Transverse colon (tissue), 4 donors: ENCODE results near the gene STK32B. TPM values are rescaled to one million over a fixed set of nuclear protein-coding genes. Genes with fewer than 3 reads are reported as not detected.
"Not testable (repeated sequence)": the region's sequence is repeated elsewhere in the genome, so short reads cannot be mapped to it uniquely, and the experiment has no call there.

Source experiments
- DNase-seq: peaks from one replicate; pipeline ENCODE4 v3.0.0-alpha.2; 2019
- H3K27ac ChIP-seq, 4 donors: fragments of 200-600 bp; sonication (generic); 2 replicates each; pipeline ENCODE4 v1.5.1; 2016 to 2018; ENCODE audit warnings: inconsistent platforms in 4 of 4
- H3K27me3 ChIP-seq: fragments of 200-600 bp; sonication (generic); 2 replicates; pipeline ENCODE4 v1.5.1; 2017; ENCODE audit warnings: inconsistent platforms
- H3K36me3 ChIP-seq, 4 donors: fragments of 200-600 bp; sonication (generic); 2 replicates each; pipeline ENCODE4 v1.5.1; 2017 to 2019; ENCODE audit warnings: inconsistent platforms in 4 of 4
- H3K4me1 ChIP-seq, 4 donors: fragments of 200-600 bp; sonication (generic); 2 replicates each; pipeline ENCODE4 v1.5.1; 2017 to 2020; ENCODE audit warnings: inconsistent platforms in 4 of 4
- H3K4me3 ChIP-seq, 4 donors: fragments of 200-600 bp; sonication (generic); 1 replicate in 1 of 4; 2 replicates in 3 of 4; pipeline versions ENCODE4 v1.5.1 to v1.6.1; 2017 to 2019; ENCODE audit warnings: inconsistent platforms in 4 of 4
- H3K9me3 ChIP-seq, 2 donors: fragments of 200-600 bp; sonication (generic); 2 replicates each; pipeline ENCODE4 v1.5.1; 2017 to 2019; ENCODE audit warnings: inconsistent platforms in 2 of 2
- EP300 ChIP-seq: sonication (generic); formaldehyde crosslinking; IDR thresholded peaks from one replicate; pipeline ENCODE4 v1.6.1; 2017; ENCODE audit warnings: antibody characterized with exemption, low read depth
- POLR2A ChIP-seq: fragments of 450-650 bp; IDR thresholded peaks from one replicate; pipeline ENCODE4 v1.6.1; 2016; ENCODE audit warnings: antibody characterized with exemption, mild to moderate bottlenecking, moderate library complexity
- POLR2AphosphoS5 ChIP-seq, 3 donors: sonication (generic); formaldehyde crosslinking; IDR thresholded peaks; one replicate each; pipeline ENCODE4 v1.6.1; 2016; ENCODE audit warnings: antibody characterized with exemption in 3 of 3
- WGBS, 2 donors: methylation state at CpG; one replicate each; pipeline ENCODE4 v1.1.5; 2018; ENCODE audit warnings: low coverage in 1 of 2; 5-methylcytosine and 5-hydroxymethylcytosine counted together
- in situ Hi-C, 4 donors: fragments of 200-750 bp; cut with MboI; loops; one replicate each; pipeline versions ENCODE4 v1.15.0 to v1.15.1; 2017; ENCODE audit warnings: low sequenced_read_pairs in 3 of 4, low pct_ligation_motif_present in 1 of 4, low pct_unique_long_range_greater_than_20kb in 1 of 4
- intact Hi-C: fragments of 100-400 bp; cut with DNase I; formaldehyde crosslinking; loops from one replicate; pipeline ENCODE4 v1.15.1; 2023; ENCODE audit warnings: low total_unique reads
- total RNA-seq, 4 donors: library from RNA; depleted of rRNA; stranded (reverse); fragments of >200 nt; gene quantifications; one replicate each; pipeline ENCODE4 v1.1.0, GENCODE V29; 2016
- TF ChIP-seq, protein P1 (sequence below), 5 experiments: fragments of 200-600 bp in 3 of 5; fragments of 450-650 bp in 2 of 5; sonication (generic) in 3 of 5; IDR thresholded peaks; 1 replicate in 2 of 5; 2 replicates in 3 of 5; pipeline ENCODE4 v1.5.1; 2016 to 2017; ENCODE audit warnings: antibody characterized with exemption in 5 of 5, inconsistent platforms in 3 of 5, mild to moderate bottlenecking in 2 of 5, moderate library complexity in 1 of 5

Gene STK32B
- 1 to 10 TPM in 1 of 4 donors, under 1 TPM in 3; 0.37 to 1.1 (median 0.64) TPM for total RNA-seq

- DNase-seq = peak; percentile 28
- peak within 1 kb of the TSS; percentile 29 to 53 (median 46) for H3K4me3 ChIP-seq
- WGBS, 2 donors = 13% methylated on average over 83 of the region's 103 CpGs; no CpG with 5 or more reads in 1 of the 2 donors
- H3K27ac ChIP-seq = peak within 1 kb of the TSS in 2 of 4 donors; percentile 1 to 11
- TF ChIP-seq POLR2AphosphoS5 (IDR thresholded peaks at IDR 0.05) (no peak), POLR2A (no peak), EP300 (no peak)
- TF ChIP-seq, protein P1, sequence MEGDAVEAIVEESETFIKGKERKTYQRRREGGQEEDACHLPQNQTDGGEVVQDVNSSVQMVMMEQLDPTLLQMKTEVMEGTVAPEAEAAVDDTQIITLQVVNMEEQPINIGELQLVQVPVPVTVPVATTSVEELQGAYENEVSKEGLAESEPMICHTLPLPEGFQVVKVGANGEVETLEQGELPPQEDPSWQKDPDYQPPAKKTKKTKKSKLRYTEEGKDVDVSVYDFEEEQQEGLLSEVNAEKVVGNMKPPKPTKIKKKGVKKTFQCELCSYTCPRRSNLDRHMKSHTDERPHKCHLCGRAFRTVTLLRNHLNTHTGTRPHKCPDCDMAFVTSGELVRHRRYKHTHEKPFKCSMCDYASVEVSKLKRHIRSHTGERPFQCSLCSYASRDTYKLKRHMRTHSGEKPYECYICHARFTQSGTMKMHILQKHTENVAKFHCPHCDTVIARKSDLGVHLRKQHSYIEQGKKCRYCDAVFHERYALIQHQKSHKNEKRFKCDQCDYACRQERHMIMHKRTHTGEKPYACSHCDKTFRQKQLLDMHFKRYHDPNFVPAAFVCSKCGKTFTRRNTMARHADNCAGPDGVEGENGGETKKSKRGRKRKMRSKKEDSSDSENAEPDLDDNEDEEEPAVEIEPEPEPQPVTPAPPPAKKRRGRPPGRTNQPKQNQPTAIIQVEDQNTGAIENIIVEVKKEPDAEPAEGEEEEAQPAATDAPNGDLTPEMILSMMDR (IDR thresholded peaks at IDR 0.05) = no peak
- intact Hi-C loops (no loop called here), in situ Hi-C loops (no loop called here)
- H3K27me3 ChIP-seq = peaks cover 18% of the 10 kb centered on the region
- peaks cover 0 to 6% (median 5%) of the 10 kb centered on the region in 4 donors for H3K4me1 ChIP-seq
- H3K9me3 ChIP-seq = no peaks in the 10 kb centered on the region
- no peaks in the 10 kb centered on the region for H3K36me3 ChIP-seq
These were observed at the start of gene STK32B for GRCh38 chr4:5051278-5052203. TSS of gene STK32B (plus strand) at chr4:5051480.

DNA sequence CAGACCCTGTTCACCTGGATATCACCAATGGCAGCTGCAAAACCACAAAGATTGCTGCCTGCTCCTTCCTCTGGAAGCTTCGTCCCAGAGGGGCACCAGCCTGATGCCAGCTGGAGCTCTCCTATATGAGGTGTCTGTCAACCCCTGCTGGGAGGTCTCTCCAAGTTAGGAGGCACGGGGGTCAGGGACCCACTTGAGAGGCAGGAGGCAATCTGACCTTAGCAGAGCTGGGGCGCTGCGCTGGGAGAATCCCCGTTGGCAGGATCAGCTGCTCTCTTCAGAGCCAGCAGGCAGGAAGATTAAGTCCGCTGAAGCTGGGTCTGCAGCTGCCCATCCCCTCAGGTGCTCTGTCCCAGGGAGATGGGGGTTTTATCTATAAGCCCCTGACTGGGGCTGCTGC, 49.6 kb upstream of the STK32B start:
- WGBS, 2 donors = 76% methylated on average over 5 of the region's 6 CpGs; no CpG with 5 or more reads in 1 of the 2 donors
- intact Hi-C loops = loop anchor here (2.0 kb wide), 1 partner anchor 67 kb away; no protein-coding TSS in a partner anchor
- H3K4me3 ChIP-seq, DNase-seq, H3K36me3 ChIP-seq, H3K9me3 ChIP-seq, H3K27me3 ChIP-seq, in situ Hi-C loops, H3K4me1 ChIP-seq, H3K27ac ChIP-seq: not testable (repeated sequence)

DNA sequence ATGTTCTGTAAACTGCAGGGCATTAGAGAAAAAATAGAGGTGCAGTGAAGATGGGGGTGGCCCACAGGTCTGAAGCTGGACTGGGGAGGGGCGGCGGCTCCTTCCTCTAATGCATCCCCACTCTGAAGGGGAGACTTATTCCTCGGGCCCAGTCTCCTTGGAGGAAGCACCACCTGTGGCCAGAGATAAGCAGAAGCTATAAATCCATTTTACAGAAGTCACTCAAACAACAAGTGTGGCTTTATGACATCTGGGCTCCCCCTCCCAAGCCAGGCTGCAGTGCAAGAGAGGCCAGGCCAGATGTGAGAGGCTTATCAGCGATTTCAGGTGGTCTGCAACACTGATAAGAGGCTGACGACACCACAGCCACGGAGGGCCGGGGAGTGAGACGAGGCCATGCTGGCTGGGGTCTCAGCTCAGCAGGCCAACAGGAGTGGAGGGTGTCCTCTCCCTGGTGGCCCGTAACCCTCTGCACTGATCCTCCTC, 47.9 kb upstream of the STK32B start:
- no peak for DNase-seq
- intact Hi-C loops (no loop called here), in situ Hi-C loops (no loop called here)
- peaks cover 3% of the 10 kb centered on the region for H3K27me3 ChIP-seq
- H3K36me3 ChIP-seq = no peaks in the 10 kb centered on the region
- H3K4me1 ChIP-seq = no peaks in the 10 kb centered on the region
- TF ChIP-seq POLR2A (no peak), POLR2AphosphoS5 (IDR thresholded peaks at IDR 0.05) (no peak), EP300 (no peak)
- TF ChIP-seq, protein P1 (IDR thresholded peaks at IDR 0.05) = no peak
- no peak overlapping the region for H3K4me3 ChIP-seq
- WGBS, 2 donors = 53 to 66% methylated on average over 3 to 9 of the region's 9 CpGs
- H3K27ac ChIP-seq = no peak overlapping the region
- no peaks in the 10 kb centered on the region for H3K9me3 ChIP-seq

GRCh38 chr4:5003918-5004317, 47.4 kb upstream of the STK32B start:
- Histone ChIP-seq H3K27me3 (peaks cover 3% of the 10 kb centered on the region), H3K36me3 (no peaks in the 10 kb centered on the region), H3K4me3 (no peak overlapping the region), H3K4me1 (no peaks in the 10 kb centered on the region), H3K9me3 (no peaks in the 10 kb centered on the region), H3K27ac (no peak overlapping the region)
- in situ Hi-C loops = no loop called here
- WGBS, 2 donors = 88 to 96% methylated on average over 3 of the region's 3 CpGs
- TF ChIP-seq POLR2A = no peak
- TF ChIP-seq, protein P1 (IDR thresholded peaks at IDR 0.05) = no peak
- no peak for TF ChIP-seq EP300
- TF ChIP-seq POLR2AphosphoS5 (IDR thresholded peaks at IDR 0.05) = no peak
- no peak for DNase-seq
- intact Hi-C loops = no loop called here
